Erythroblast (primary cell): Measurements from ENCODE around the gene C1orf50.

Experiments used
- GATA1 ChIP-seq: IDR thresholded peaks from 2 replicates; pipeline ENCODE4 v1.6.1; 2011; ENCODE audit warnings: low read depth, mild to moderate bottlenecking, control low read depth, low read length, moderate library complexity
- POLR2A ChIP-seq: IDR thresholded peaks from 2 replicates; pipeline ENCODE4 v1.6.1; 2011; ENCODE audit warnings: mild to moderate bottlenecking, low read length

DNA sequence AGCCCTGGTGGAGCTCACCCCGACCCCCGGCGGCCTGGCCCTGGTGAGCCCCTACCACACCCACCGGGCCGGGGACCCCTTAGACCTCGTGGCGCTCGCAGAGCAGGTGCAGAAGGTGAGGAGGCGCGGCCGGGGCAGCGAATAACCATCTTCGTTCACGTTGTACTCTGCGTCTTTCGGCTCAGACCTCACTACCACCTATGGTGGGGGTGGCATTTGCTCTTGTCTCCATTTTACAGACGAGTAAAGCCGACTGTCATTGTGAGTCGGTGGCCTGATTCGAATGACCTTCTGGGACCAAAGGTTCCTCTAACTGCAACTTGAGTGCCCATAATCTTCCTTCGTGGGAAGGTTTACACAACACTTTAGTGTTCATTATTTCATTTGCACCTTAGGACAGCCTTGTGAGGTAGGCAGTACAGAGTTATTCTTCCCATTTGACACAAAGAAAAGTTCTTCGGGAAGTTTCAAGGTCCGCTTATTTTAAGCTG, 506 bp downstream of the C1orf50 start:
- TF ChIP-seq POLR2A (no peak), GATA1 (no peak)
